HG03442 (cell line): ENCODE data around the gene LMTK2.

Experiments
- ATAC-seq: cut with Tn5 transposase; IDR thresholded peaks from one replicate; pipeline ENCODE4 v1.9.1; 2021; ENCODE audit warnings: mild to moderate bottlenecking, moderate library complexity; ENCODE audit not compliant: unreplicated experiment

Gene LMTK2

DNA sequence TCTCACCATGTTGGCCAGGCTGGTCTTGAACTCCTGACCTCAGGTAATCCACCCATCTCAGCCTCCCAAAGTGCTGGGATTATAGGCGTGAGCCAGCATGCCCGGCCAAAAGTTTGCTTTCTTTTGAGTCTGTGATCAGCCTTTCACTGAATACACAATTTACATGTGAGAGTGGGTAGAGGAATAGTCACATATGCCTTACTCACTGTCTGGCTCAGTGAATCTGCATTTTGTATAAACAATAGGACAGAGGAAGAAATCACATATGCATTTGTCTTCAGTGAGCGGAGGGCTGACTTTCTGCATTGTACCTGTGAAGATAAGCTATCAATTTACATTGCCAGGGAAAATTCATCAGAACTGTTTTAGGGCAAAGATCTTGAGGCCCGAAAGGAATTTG lies 147.9 kb downstream of the LMTK2 start:
- ATAC-seq = no peak

DNA sequence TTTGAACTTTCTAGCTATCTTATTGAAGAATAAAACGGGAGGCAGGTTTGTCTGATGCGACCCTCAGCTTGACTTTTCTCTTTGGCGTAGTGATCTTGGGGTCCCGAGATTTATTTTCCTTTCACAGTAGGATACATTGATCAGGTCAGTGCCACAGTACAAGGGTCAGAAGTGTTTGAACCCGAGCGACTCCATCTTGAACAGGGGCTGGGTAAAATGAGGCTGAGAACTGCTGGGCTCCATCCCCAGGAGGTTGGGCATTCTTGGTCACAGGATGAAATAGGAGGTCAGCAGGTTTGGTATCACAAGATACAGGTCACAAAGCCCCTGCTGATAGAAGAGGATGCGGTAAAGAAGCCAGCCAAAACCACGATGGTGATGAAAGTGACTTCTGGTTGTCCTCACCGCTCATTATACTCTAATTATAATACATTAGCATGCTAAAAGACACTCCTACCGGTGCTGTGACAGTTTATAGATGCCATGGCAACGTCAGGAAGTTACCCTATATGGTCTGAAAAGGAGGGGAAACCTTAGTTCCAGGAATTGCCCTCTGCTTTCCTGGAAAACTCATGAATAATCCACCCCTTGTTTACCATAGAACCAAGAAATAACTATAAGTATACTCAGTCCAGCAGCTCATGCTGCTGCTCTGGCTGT lies 148.4 kb downstream of the LMTK2 start:
- no peak for ATAC-seq

GRCh38 chr7:98256431-98256830 lies 149.8 kb downstream of the LMTK2 start:
- no peak for ATAC-seq

DNA sequence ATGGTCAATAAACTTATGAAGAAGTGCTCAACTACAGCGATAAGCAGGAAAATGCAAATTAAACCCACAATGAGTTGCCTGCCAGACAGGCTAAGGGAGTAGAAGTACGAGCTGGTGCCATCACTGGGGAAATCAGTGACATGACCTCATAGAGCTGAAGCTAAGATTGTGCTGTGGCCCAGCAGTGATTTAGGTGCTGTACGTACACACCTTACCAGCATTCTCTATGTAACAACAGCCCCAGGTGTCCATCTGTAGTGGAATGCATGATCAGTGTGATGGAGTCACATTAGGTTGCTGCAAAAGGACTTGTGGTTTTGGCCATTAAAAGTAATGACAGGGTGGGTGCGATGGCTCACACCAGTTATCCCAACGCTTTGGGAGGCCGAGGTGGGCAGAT lies 151.0 kb downstream of the LMTK2 start:
- no peak for ATAC-seq
